Measurements from ENCODE around the gene ADGRV1.
"Not testable (repeated sequence)": the region's sequence is repeated elsewhere in the genome, so short reads cannot be mapped to it uniquely, and the experiment has no call there.

The ADGRV1 gene

GRCh38 chr5:90997082-90997481, 438.5 kb downstream of the ADGRV1 start:
- DNase-seq (ENCODE audit: low read depth), result no peak

DNA sequence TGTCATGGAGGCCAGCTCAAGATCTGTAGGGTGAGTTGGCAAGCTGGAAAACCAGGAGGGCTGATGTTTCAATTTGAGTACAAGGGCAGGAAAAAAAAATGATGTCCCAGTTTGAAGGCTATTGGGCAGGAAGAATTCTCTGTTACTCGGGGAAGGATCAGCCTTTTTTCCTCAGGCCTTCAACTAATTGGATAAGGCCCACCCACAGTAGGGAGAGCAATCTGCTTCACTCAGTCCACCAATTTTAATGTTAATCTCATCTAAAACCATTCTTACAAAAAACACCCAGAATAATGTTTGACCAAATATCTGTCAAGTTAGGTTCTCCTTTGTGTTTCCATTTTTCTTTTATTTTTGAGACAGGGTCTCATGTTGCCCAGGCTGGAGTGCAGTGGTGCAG, 442.1 kb downstream of the ADGRV1 start:
- DNase-seq (ENCODE audit: low read depth), result no peak

- DNase-seq (ENCODE audit: low read depth), result no peak
Observed at GRCh38 chr5:91006713-91007112, 448.1 kb downstream of the ADGRV1 start.

DNA sequence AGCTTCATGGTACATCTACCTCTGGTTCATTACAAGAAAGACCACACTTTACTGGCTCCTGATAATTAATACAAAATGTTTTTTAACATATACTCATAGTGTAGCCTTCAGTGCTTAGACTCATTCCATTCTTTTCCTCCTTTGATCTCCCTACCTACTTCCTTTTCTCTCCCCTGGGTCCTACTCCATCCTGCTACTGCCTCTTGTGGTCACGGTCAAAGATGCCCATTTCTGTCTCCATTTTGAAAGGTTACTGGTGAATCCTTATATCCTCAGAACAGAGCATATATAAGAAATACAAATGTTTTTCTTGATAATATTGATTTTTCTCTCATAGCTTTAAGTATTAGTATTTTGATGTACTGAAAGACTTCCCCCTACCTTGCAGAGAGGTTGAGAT, 448.7 kb downstream of the ADGRV1 start:
- DNase-seq (ENCODE audit: low read depth), result no peak

DNA sequence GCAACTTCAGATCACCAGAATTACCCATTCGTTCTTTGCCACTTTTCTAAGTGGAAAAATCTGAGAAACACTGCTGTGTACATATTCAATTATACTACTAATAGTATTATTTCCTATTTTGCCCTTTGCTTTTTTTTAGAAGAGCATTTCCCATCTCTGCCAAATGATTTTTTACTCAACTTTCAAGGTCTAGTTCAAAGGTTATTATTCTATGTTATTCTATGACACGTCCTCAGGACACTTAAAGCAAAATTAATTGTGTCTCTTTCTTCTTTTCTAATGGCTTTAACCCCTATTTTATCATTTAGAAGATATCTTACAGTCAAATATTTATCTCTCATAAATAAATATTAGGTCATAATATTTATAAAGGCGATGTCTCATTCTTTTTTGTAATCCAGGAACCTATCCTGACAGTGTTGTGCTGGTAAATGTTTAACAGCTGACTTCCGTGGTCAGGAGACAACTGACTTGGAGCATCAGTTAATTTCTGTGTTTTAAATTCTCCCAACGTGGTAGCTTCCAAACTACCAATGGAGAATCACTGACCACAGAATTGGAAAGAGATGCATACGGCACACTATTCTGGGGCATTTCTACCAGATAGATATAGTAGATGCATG, 449.3 kb downstream of the ADGRV1 start:
- DNase-seq (ENCODE audit: low read depth), result no peak

- DNase-seq (ENCODE audit: low read depth), result no peak
Observed at GRCh38 chr5:91010090-91010489, 451.5 kb downstream of the ADGRV1 start.

DNA sequence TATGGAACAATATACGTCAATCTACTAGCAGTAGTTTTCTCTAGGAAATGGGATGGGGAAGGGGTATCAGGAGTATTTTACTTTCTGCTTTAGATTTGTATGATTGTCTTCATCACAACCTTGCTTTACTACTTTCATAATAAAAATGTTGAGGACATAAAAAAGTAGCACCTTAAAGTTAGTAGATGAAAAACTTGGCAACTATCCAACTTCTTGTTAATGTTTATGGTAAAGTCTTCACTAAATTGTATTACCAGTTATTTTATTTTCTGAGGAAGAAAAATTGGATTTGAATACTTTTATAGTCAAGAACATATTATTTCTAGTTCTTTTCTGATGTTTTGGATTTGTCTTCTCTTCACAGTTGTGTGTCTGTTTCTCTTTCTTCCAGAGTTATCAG, 452.4 kb downstream of the ADGRV1 start:
- no peak for DNase-seq (ENCODE audit: low read depth)

GRCh38 chr5:91012867-91013266, 454.3 kb downstream of the ADGRV1 start:
- DNase-seq (ENCODE audit: low read depth), result not testable (repeated sequence)

DNA sequence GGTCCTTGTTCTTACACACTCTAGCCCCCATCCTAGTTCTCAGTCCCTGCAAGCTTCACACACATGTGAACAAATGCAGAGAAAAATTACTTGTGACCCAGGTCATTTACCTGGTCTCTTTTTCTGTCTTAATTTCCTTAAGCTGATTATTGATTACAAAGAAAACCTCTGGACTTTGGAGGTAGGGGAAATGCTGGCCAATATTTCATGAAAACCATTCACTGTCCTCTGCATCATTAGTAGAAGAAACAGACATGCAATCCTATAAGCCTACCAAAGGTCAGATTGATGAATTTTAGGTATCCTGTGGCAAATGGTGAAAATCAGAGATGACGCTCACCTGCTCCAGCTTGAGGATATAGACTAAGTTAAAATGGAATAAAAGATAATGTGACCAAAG, 457.7 kb downstream of the ADGRV1 start:
- DNase-seq (ENCODE audit: low read depth), result no peak

DNA sequence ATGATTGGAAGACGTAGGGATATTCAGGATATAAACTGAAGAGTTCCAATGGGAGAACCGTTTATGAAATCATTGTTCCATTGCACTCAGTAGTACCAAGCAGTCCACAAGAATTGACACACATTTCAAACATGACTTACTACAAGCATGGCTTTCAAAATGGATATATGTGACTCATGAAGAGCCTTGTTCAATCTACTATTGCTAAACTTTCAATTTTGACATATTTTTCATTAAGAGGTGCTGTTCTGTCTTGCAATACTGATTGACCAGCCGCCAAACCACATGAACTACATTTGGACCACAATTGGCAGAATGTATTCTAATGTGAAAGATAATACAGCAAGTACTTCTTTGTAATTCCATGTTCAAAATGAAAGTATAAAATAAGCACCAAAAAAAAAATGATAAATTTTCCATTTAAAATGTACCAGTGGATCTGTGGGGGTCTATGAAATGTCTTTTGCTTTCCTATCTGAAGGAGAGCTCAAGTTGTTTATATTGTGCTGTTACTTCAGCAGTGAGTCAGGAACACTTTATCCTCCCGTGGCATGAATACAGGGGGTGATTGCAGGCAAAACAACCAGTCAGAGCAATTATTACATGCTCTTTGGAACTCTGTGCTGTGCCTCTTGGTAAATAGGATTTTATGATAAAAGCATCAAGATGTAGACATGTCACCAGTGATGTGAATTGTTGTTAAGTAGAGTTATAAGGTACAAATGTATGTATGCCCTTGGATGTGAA, 458.5 kb downstream of the ADGRV1 start:
- peak; percentile 83 for DNase-seq (ENCODE audit: low read depth)

- peak; percentile 72 for DNase-seq (ENCODE audit: low read depth)
Observed at GRCh38 chr5:91018200-91018599, 459.6 kb downstream of the ADGRV1 start.

DNA sequence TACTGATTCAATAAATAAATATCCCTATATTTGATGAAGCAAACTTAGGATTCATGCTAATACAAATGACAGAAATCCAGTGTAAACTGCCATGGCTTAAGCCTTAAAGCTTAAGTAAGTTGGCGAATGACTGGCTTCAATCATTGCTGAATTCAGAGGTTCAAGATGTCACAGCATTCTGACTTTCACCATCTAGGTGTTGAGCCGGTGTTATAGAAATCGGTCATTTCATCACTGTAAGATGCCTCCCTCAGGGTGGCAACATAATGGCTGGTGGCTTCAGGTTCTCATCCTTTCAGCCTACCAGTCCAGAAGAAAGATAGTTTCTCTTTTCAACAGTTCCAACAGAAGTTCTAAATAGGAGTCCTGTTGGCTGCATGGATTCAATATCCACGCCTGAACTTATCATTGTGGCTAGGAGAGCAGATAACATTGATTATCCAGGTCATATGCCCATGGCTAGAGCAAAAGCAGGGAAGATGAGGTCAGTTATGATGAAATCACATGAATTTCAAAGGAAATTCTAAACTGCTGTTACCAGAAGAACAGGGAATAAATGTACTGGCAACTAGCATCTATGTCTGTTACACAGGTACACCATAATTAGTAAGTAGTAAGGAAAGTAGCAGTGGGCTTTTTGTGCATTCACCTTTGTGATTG, 460.2 kb downstream of the ADGRV1 start:
- DNase-seq (ENCODE audit: low read depth), result no peak

GRCh38 chr5:91020065-91020800, 461.6 kb downstream of the ADGRV1 start:
- DNase-seq (ENCODE audit: low read depth), result peak; percentile 34

DNA sequence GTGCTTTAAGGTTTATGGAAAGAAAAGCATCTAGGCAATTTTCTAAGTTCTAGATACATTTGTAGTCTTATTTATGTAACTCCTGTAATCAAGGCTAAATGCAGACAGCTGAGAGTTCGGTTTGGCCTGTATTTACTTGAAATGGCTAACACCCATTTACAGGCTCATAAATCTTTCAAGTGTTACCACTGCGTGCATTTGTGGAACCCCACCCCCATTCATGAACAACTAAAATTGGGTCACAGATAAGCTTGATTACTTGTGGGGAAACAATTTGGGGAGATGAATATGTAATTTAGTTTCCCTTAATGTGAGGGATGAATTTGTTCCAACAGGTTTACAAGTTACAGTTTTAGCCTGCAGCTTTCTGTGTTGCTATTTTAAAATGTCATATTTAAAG, 463.9 kb downstream of the ADGRV1 start:
- no peak for DNase-seq (ENCODE audit: low read depth)

GRCh38 chr5:91024206-91024605, 465.6 kb downstream of the ADGRV1 start:
- DNase-seq (ENCODE audit: low read depth), result no peak

DNA sequence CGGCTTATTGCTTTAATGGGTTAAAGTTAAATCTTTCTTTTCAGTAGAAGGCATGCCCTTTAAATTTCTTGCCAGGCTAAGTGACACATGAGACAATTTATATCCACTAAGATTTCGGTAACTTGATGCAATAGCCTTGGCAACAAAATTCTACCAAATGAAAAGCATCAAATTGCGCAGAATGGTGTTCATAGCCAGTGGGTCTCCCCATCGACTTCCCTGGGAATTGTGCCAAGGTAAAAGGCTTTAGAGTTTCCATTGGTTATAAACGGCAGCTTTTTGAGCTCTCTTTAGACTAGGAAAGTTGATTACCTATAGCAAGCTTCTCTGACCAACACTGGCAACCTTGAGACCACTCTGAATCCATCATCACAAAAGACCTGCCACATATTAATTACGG, 466.1 kb downstream of the ADGRV1 start:
- DNase-seq (ENCODE audit: low read depth), result peak; percentile 75

DNA sequence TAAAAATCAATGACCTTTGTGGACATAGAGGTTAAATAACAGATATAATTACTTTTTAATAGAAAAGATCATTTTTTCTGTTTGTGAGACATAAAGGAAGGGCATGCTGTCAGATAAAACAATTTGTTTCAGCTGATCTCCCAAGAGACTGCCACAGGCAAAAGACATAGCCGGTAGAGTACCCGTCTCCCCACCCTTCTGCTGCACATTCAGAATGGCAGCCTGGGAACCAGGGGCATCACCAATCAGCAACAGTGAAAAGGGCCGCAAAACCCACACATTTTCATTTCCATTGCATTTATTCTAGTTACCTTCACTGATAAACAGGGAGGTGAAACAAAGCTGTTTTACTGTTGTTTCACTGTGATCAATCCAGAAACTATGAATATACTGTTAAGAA, 466.9 kb downstream of the ADGRV1 start:
- DNase-seq (ENCODE audit: low read depth), result no peak

- no peak for DNase-seq (ENCODE audit: low read depth)
Observed at GRCh38 chr5:91025956-91026355, 467.4 kb downstream of the ADGRV1 start.

DNA sequence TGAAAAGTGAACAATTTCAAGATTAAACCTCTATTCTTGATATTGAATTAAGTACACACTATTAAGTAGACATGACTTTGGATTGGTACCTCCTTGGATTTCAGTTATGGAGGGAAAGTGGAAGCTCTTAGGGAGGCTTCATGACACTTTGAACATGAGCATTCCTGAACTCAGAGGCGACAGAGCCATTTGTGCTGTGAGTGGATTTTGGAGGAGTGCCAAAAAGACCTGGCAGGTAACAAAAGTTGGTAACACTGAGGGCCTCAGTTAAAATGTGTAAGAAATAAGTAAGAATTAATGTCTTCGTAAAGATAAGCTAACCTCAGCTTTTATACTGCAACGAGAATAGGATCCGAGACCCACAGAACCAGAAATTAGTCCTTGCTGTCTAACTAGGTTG, 467.9 kb downstream of the ADGRV1 start:
- no peak for DNase-seq (ENCODE audit: low read depth)

GRCh38 chr5:91027405-91028139, 469.0 kb downstream of the ADGRV1 start:
- DNase-seq (ENCODE audit: low read depth), result no peak

DNA sequence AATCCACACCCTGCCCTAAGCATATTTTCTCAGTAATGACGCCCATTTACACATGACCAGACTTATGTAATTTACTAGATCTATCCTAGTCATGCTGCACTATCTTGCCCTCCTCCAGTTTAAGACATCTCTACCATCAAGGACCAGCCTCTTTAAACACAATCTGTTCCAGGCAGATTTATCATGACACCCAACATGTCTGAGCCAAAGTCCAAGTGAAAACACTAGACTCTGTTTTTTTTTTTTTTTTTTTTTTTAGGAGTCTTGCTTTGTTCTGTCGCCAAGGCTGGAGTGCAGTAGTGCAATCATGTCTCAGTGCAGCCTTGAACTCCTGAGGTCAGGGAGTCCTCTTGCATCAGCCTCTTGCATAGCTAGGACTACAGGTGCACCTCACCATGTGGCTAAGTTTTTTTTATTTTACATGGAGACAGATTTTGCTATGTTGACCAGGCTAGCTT, 469.9 kb downstream of the ADGRV1 start:
- no peak for DNase-seq (ENCODE audit: low read depth)

All from fibroblast of gingiva (primary cell).